Measurements from ENCODE around the gene POSTN. TPM values are rescaled to one million over a fixed set of nuclear protein-coding genes. Genes with fewer than 3 reads are reported as not detected.

POSTN gene
- total RNA-seq, 1 donor from 2014 or later = 93.0 TPM

DNA sequence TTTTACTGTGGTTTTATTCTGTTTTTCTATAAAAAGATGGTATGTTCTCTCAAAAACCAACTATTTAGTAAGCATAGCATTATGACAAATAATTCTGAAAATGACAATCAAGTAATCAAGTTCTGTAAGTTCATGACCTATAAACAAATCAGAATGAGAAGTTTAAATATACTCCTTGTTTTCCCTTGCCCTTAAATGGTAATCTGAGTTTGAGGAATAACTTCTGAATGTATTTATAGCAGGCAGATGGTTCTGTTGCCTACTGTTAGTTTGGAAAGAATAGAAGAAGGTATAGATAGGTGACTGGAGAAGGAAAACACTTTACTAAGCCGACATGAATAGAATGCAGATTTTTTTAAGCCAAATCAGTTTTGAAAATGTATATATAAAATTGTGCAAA is 63.9 kb downstream of the POSTN start:
- Mint-ChIP-seq H3K4me1 (no peaks in the 10 kb centered on the region), H3K9me3 (peaks cover 10% of the 10 kb centered on the region), H3K27me3 (ENCODE audit: low read depth) (no peaks in the 10 kb centered on the region), H3K36me3 (ENCODE audit: low read depth) (peaks cover 8% of the 10 kb centered on the region), H3K4me3 (no peak overlapping the region), H3K27ac (ENCODE audit: unreplicated experiment) (no peak overlapping the region)
- TF ChIP-seq, protein P1, sequence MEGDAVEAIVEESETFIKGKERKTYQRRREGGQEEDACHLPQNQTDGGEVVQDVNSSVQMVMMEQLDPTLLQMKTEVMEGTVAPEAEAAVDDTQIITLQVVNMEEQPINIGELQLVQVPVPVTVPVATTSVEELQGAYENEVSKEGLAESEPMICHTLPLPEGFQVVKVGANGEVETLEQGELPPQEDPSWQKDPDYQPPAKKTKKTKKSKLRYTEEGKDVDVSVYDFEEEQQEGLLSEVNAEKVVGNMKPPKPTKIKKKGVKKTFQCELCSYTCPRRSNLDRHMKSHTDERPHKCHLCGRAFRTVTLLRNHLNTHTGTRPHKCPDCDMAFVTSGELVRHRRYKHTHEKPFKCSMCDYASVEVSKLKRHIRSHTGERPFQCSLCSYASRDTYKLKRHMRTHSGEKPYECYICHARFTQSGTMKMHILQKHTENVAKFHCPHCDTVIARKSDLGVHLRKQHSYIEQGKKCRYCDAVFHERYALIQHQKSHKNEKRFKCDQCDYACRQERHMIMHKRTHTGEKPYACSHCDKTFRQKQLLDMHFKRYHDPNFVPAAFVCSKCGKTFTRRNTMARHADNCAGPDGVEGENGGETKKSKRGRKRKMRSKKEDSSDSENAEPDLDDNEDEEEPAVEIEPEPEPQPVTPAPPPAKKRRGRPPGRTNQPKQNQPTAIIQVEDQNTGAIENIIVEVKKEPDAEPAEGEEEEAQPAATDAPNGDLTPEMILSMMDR (conservative IDR thresholded peaks at IDR 0.05) = no peak
- no peak for DNase-seq (ENCODE audit: low read depth, low spot score)

- H3K4me1 Mint-ChIP-seq = no peaks in the 10 kb centered on the region
Measured at GRCh38 chr13:37534181-37534580, 64.4 kb downstream of the POSTN start.

GRCh38 chr13:37531049-37531448 is 67.5 kb downstream of the POSTN start:
- H3K4me1 Mint-ChIP-seq = no peaks in the 10 kb centered on the region
- TF ChIP-seq, protein P1 (conservative IDR thresholded peaks at IDR 0.05) = no peak
- H3K36me3 Mint-ChIP-seq (ENCODE audit: low read depth) = peaks cover 6% of the 10 kb centered on the region
- H3K9me3 Mint-ChIP-seq = peaks cover 10% of the 10 kb centered on the region
- no peak for DNase-seq (ENCODE audit: low read depth, low spot score)
- no peaks in the 10 kb centered on the region for H3K27me3 Mint-ChIP-seq (ENCODE audit: low read depth)
- no peak overlapping the region for H3K27ac Mint-ChIP-seq (ENCODE audit: unreplicated experiment)
- no peak overlapping the region for H3K4me3 Mint-ChIP-seq

More at GRCh38 chr13:37534181-37534580, 64.4 kb downstream of the POSTN start:
- DNase-seq (ENCODE audit: low read depth, low spot score) = no peak
- Mint-ChIP-seq H3K36me3 (ENCODE audit: low read depth) (peaks cover 8% of the 10 kb centered on the region), H3K9me3 (peaks cover 10% of the 10 kb centered on the region), H3K27me3 (ENCODE audit: low read depth) (no peaks in the 10 kb centered on the region), H3K4me3 (no peak overlapping the region), H3K27ac (ENCODE audit: unreplicated experiment) (no peak overlapping the region)
- TF ChIP-seq, protein P1 (conservative IDR thresholded peaks at IDR 0.05) = no peak

GRCh38 chr13:37529751-37530385 is 68.7 kb downstream of the POSTN start:
- H3K9me3 Mint-ChIP-seq = peaks cover 10% of the 10 kb centered on the region
- H3K27ac Mint-ChIP-seq (ENCODE audit: unreplicated experiment) = no peak overlapping the region
- no peak for DNase-seq (ENCODE audit: low read depth, low spot score)
- H3K4me3 Mint-ChIP-seq = no peak overlapping the region
- H3K27me3 Mint-ChIP-seq (ENCODE audit: low read depth) = no peaks in the 10 kb centered on the region
- H3K36me3 Mint-ChIP-seq (ENCODE audit: low read depth) = peaks cover 6% of the 10 kb centered on the region
- no peaks in the 10 kb centered on the region for H3K4me1 Mint-ChIP-seq
- TF ChIP-seq, protein P1 (conservative IDR thresholded peaks at IDR 0.05) = no peak

- Mint-ChIP-seq H3K4me3 (no peak overlapping the region), H3K27me3 (ENCODE audit: low read depth) (no peaks in the 10 kb centered on the region), H3K4me1 (no peaks in the 10 kb centered on the region), H3K27ac (ENCODE audit: unreplicated experiment) (no peak overlapping the region), H3K9me3 (peaks cover 10% of the 10 kb centered on the region), H3K36me3 (ENCODE audit: low read depth) (peaks cover 6% of the 10 kb centered on the region)
- no peak for DNase-seq (ENCODE audit: low read depth, low spot score)
- TF ChIP-seq, protein P1 (conservative IDR thresholded peaks at IDR 0.05) = no peak
Measured at GRCh38 chr13:37526710-37527473, 71.7 kb downstream of the POSTN start.
